ENCODE data around the gene C15orf39.

C15orf39 gene

GRCh38 chr15:75208501-75209288, 7.0 kb downstream of the C15orf39 start:
- TF ChIP-seq, protein P1, sequence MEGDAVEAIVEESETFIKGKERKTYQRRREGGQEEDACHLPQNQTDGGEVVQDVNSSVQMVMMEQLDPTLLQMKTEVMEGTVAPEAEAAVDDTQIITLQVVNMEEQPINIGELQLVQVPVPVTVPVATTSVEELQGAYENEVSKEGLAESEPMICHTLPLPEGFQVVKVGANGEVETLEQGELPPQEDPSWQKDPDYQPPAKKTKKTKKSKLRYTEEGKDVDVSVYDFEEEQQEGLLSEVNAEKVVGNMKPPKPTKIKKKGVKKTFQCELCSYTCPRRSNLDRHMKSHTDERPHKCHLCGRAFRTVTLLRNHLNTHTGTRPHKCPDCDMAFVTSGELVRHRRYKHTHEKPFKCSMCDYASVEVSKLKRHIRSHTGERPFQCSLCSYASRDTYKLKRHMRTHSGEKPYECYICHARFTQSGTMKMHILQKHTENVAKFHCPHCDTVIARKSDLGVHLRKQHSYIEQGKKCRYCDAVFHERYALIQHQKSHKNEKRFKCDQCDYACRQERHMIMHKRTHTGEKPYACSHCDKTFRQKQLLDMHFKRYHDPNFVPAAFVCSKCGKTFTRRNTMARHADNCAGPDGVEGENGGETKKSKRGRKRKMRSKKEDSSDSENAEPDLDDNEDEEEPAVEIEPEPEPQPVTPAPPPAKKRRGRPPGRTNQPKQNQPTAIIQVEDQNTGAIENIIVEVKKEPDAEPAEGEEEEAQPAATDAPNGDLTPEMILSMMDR (IDR thresholded peaks at IDR 0.05): no peak
- H3K36me3 Mint-ChIP-seq (ENCODE audit: low read depth): peaks cover 9% of the 10 kb centered on the region
- no peaks in the 10 kb centered on the region for H3K27me3 Mint-ChIP-seq (ENCODE audit: low read depth, poor library complexity)
- no peak overlapping the region for H3K27ac Mint-ChIP-seq
- no peak overlapping the region for H3K4me3 Mint-ChIP-seq
- no peaks in the 10 kb centered on the region for H3K9me3 Mint-ChIP-seq
- DNase-seq: no peak
- H3K4me1 Mint-ChIP-seq: peaks cover 11% of the 10 kb centered on the region

GRCh38 chr15:75209289-75209676, 7.6 kb downstream of the C15orf39 start:
- TF ChIP-seq, protein P1 (IDR thresholded peaks at IDR 0.05): no peak
- Mint-ChIP-seq H3K36me3 (ENCODE audit: low read depth) (peaks cover 9% of the 10 kb centered on the region), H3K27ac (peak overlapping the region; percentile 78), H3K4me3 (no peak overlapping the region), H3K4me1 (peaks cover 8% of the 10 kb centered on the region), H3K9me3 (no peaks in the 10 kb centered on the region), H3K27me3 (ENCODE audit: low read depth, poor library complexity) (no peaks in the 10 kb centered on the region)
- DNase-seq: no peak

DNA sequence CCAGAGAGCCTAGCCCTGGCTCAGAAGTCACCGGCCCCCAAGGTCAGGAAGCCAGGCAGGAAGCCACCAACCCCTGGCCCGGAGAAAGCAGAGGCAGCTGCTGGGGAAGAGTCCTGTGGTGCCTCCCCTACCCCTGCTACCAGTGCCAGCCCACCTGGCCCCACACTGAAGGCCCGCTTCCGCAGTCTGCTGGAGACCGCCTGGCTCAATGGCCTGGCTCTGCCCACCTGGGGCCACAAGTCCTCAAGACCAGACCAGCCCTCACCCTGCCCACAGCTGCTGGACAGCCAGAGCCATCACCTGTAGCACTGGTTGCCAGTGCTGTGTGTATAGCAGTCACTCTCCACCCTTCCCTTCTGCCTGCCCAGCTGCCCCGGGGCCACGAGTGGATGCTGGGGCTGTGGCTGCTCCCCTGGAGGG, 9.1 kb downstream of the C15orf39 start:
- H3K27me3 Mint-ChIP-seq (ENCODE audit: low read depth, poor library complexity): no peaks in the 10 kb centered on the region
- H3K36me3 Mint-ChIP-seq (ENCODE audit: low read depth): peaks cover 9% of the 10 kb centered on the region
- TF ChIP-seq, protein P1 (IDR thresholded peaks at IDR 0.05): no peak
- DNase-seq: no peak
- no peak overlapping the region for H3K27ac Mint-ChIP-seq
- no peak overlapping the region for H3K4me3 Mint-ChIP-seq
- no peaks in the 10 kb centered on the region for H3K9me3 Mint-ChIP-seq
- no peaks in the 10 kb centered on the region for H3K4me1 Mint-ChIP-seq

- Mint-ChIP-seq H3K4me1 (no peaks in the 10 kb centered on the region), H3K4me3 (no peak overlapping the region), H3K27ac (no peak overlapping the region), H3K9me3 (no peaks in the 10 kb centered on the region), H3K36me3 (ENCODE audit: low read depth) (peaks cover 9% of the 10 kb centered on the region), H3K27me3 (ENCODE audit: low read depth, poor library complexity) (no peaks in the 10 kb centered on the region)
- DNase-seq: no peak
- TF ChIP-seq, protein P1 (IDR thresholded peaks at IDR 0.05): no peak
These were observed 9.9 kb downstream of the C15orf39 start for GRCh38 chr15:75211436-75212199.

- no peak overlapping the region for H3K4me3 Mint-ChIP-seq
- H3K27ac Mint-ChIP-seq: peak overlapping the region; percentile 59
- H3K36me3 Mint-ChIP-seq (ENCODE audit: low read depth): peaks cover 9% of the 10 kb centered on the region
These were observed 10.6 kb downstream of the C15orf39 start for GRCh38 chr15:75212200-75212858.

More at GRCh38 chr15:75212200-75212858, 10.6 kb downstream of the C15orf39 start:
- no peak for DNase-seq
- H3K9me3 Mint-ChIP-seq: no peaks in the 10 kb centered on the region
- TF ChIP-seq, protein P1 (IDR thresholded peaks at IDR 0.05): no peak
- no peaks in the 10 kb centered on the region for H3K4me1 Mint-ChIP-seq
- H3K27me3 Mint-ChIP-seq (ENCODE audit: low read depth, poor library complexity): no peaks in the 10 kb centered on the region
